ENCODE data around the gene SLC16A3.
"Not testable (repeated sequence)": the region's sequence is repeated elsewhere in the genome, so short reads cannot be mapped to it uniquely, and the experiment has no call there.

Gene SLC16A3

GRCh38 chr17:82252511-82253178, 23.8 kb downstream of the SLC16A3 start:
- no peaks in the 10 kb centered on the region for H3K9me3 Mint-ChIP-seq
- no peak overlapping the region for H3K27ac Mint-ChIP-seq
- no peak overlapping the region for H3K4me3 Mint-ChIP-seq
- peaks cover 75% of the 10 kb centered on the region for H3K36me3 Mint-ChIP-seq (ENCODE audit: low read depth)
- TF ChIP-seq, protein P1, sequence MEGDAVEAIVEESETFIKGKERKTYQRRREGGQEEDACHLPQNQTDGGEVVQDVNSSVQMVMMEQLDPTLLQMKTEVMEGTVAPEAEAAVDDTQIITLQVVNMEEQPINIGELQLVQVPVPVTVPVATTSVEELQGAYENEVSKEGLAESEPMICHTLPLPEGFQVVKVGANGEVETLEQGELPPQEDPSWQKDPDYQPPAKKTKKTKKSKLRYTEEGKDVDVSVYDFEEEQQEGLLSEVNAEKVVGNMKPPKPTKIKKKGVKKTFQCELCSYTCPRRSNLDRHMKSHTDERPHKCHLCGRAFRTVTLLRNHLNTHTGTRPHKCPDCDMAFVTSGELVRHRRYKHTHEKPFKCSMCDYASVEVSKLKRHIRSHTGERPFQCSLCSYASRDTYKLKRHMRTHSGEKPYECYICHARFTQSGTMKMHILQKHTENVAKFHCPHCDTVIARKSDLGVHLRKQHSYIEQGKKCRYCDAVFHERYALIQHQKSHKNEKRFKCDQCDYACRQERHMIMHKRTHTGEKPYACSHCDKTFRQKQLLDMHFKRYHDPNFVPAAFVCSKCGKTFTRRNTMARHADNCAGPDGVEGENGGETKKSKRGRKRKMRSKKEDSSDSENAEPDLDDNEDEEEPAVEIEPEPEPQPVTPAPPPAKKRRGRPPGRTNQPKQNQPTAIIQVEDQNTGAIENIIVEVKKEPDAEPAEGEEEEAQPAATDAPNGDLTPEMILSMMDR (IDR thresholded peaks at IDR 0.05; ENCODE audit: unreplicated experiment in 3 of 3) = no peak
- no peaks in the 10 kb centered on the region for H3K4me1 Mint-ChIP-seq
- H3K27me3 Mint-ChIP-seq (ENCODE audit: low read depth) = no peaks in the 10 kb centered on the region

DNA sequence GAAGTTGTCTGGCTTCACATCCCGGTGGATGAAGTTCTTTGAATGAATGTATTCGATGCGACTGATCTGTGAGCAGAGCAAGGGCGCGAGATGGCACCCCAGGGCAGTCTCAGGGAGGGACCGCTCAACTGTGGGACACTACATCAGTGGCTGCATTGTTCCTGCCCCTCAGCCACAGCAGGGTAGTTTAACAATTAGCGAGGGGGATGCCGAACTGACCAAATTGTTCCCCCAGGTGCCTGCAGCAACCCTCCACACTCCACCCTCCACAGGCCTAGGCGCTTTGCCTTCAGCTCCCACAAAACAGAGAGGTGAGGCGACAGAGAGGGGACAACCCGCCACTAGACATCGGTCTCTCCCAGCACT, 24.3 kb downstream of the SLC16A3 start:
- H3K4me3 Mint-ChIP-seq = no peak overlapping the region
- H3K36me3 Mint-ChIP-seq (ENCODE audit: low read depth) = peaks cover 73% of the 10 kb centered on the region
- H3K9me3 Mint-ChIP-seq = no peaks in the 10 kb centered on the region
- H3K4me1 Mint-ChIP-seq = no peaks in the 10 kb centered on the region
- TF ChIP-seq, protein P1 (IDR thresholded peaks at IDR 0.05; ENCODE audit: unreplicated experiment in 3 of 3) = no peak
- H3K27ac Mint-ChIP-seq = no peak overlapping the region
- H3K27me3 Mint-ChIP-seq (ENCODE audit: low read depth) = no peaks in the 10 kb centered on the region

DNA sequence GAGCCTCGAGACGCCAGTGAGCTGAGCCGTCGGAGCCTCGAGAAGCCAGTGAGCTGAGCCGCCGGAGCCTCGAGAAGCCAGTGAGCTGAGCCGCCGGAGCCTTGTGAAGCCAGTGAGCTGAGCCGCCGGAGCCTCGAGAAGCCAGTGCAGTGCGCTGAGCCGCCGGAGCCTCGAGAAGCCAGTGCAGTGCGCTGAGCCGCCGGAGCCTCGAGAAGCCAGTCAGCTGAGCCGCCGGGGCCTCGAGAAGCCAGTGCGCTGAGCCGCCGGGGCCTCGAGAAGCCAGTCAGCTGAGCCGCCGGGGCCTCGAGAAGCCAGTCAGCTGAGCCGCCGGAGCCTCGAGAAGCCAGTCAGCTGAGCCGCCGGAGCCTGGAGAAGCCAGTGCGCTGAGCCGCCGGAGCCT, 25.3 kb downstream of the SLC16A3 start:
- not testable (repeated sequence) for H3K27me3 Mint-ChIP-seq (ENCODE audit: low read depth); H3K27ac Mint-ChIP-seq; H3K4me1 Mint-ChIP-seq; H3K4me3 Mint-ChIP-seq; H3K9me3 Mint-ChIP-seq
- peaks cover 73% of the 10 kb centered on the region for H3K36me3 Mint-ChIP-seq (ENCODE audit: low read depth)

- H3K9me3 Mint-ChIP-seq; H3K4me1 Mint-ChIP-seq; H3K4me3 Mint-ChIP-seq; H3K27me3 Mint-ChIP-seq (ENCODE audit: low read depth); H3K27ac Mint-ChIP-seq: not testable (repeated sequence)
- H3K36me3 Mint-ChIP-seq (ENCODE audit: low read depth) = peaks cover 77% of the 10 kb centered on the region
Measured at GRCh38 chr17:82254746-82255145, 25.9 kb downstream of the SLC16A3 start.

DNA sequence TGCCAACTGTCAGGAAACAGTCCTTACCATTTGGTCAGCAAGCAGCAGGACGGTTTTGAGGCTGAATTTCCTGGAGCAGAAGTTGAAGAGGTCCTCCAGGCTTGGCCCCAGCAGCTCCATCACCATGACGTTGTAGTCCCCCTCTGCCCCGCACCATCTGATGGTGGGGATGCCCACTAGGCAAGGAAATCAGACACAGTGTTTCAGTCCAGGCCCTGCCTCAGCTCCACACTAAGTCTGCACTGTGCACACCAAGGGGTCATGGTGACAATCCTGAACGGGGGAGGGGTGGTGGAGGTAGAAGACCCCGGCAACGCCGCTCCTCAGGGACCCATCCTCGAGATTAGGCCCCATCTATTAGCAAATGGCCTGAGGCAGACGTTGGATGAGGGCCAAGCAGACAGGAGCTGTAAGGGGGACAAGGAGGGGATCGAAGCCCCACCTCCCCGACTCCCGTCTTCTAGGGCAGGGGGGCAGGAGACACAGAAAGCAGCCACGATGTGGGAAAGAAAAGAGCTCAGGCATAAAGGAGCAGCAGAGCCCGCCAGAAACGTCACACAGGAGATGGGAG, 26.6 kb downstream of the SLC16A3 start:
- no peaks in the 10 kb centered on the region for H3K9me3 Mint-ChIP-seq
- H3K27me3 Mint-ChIP-seq (ENCODE audit: low read depth) = no peaks in the 10 kb centered on the region
- TF ChIP-seq, protein P1 (IDR thresholded peaks at IDR 0.05; ENCODE audit: unreplicated experiment in 3 of 3) = no peak
- H3K36me3 Mint-ChIP-seq (ENCODE audit: low read depth) = peaks cover 82% of the 10 kb centered on the region
- peak overlapping the region in 2 of 3 experiments; percentile 5 to 10 for H3K27ac Mint-ChIP-seq
- H3K4me3 Mint-ChIP-seq = no peak overlapping the region
- no peaks in the 10 kb centered on the region for H3K4me1 Mint-ChIP-seq

- H3K36me3 Mint-ChIP-seq (ENCODE audit: low read depth) = peaks cover 82% of the 10 kb centered on the region
- H3K4me3 Mint-ChIP-seq = no peak overlapping the region
- no peaks in the 10 kb centered on the region for H3K9me3 Mint-ChIP-seq
- no peaks in the 10 kb centered on the region for H3K4me1 Mint-ChIP-seq
- H3K27me3 Mint-ChIP-seq (ENCODE audit: low read depth) = no peaks in the 10 kb centered on the region
- no peak overlapping the region for H3K27ac Mint-ChIP-seq
- TF ChIP-seq, protein P1 (IDR thresholded peaks at IDR 0.05; ENCODE audit: unreplicated experiment in 3 of 3) = no peak
Measured at GRCh38 chr17:82256242-82256885, 27.5 kb downstream of the SLC16A3 start.

DNA sequence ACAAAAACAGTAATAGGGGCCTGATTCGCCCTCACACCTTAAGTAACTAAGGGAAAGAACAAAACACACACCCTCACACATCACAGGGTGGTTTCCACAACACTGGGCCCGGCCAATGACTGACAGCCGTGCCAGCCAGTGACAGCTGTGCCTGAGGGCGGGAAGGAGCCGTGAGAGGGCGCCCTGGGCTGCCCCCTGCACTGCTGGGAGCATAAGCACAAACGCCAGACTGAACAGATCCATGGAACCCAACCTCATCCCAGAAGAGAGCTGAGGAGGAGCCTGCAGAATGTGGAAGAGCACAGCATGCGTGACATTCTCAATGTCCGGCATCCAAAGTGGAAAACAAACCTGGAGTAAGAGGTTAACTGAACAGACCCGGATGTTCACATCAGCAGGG, 28.6 kb downstream of the SLC16A3 start:
- Mint-ChIP-seq H3K27me3 (ENCODE audit: low read depth) (no peaks in the 10 kb centered on the region), H3K4me3 (no peak overlapping the region), H3K4me1 (no peaks in the 10 kb centered on the region), H3K9me3 (no peaks in the 10 kb centered on the region), H3K27ac (peak overlapping the region in 1 of 3 experiments; percentile 25), H3K36me3 (ENCODE audit: low read depth) (peaks cover 82% of the 10 kb centered on the region)
- TF ChIP-seq, protein P1 (IDR thresholded peaks at IDR 0.05; ENCODE audit: unreplicated experiment in 3 of 3) = no peak
